Upper lobe of left lung (tissue), 6 donors: ENCODE measurements around the gene CNGA1. TPM values are rescaled to one million over a fixed set of nuclear protein-coding genes. Genes with fewer than 3 reads are reported as not detected.

ENCODE experiments used
- ATAC-seq, 2 donors: fragments of 200-7000 bp; cut with Tn5 transposase; one replicate each; pipeline ENCODE4 v1.9.1; 2022; ENCODE audit warnings: mild to moderate bottlenecking in 2 of 2, moderate library complexity in 2 of 2; ENCODE audit not compliant: low FRiP score in 2 of 2
- DNase-seq, 2 donors: peaks; one replicate each; pipeline ENCODE4 v3.0.0-alpha.2; 2019 to 2020
- H3K27ac ChIP-seq, 4 donors: fragments of 200-600 bp; sonication (generic); one replicate each; pipeline ENCODE4 v1.5.1; 2016 to 2019
- H3K27me3 ChIP-seq, 4 donors: fragments of 200-600 bp; sonication (generic); one replicate each; pipeline ENCODE4 v1.5.1; 2017 to 2019
- H3K36me3 ChIP-seq, 4 donors: fragments of 200-600 bp; sonication (generic); one replicate each; pipeline ENCODE4 v1.5.1; 2016 to 2019
- H3K4me1 ChIP-seq, 4 donors: fragments of 200-600 bp; sonication (generic); one replicate each; pipeline ENCODE4 v1.5.1; 2018 to 2019
- H3K4me3 ChIP-seq, 4 donors: fragments of 200-600 bp; sonication (generic); one replicate each; pipeline ENCODE4 v1.5.1; 2017 to 2019; ENCODE audit warnings: mild to moderate bottlenecking in 2 of 4, moderate library complexity in 1 of 4
- H3K9me3 ChIP-seq, 4 donors: fragments of 200-600 bp; sonication (generic); one replicate each; pipeline ENCODE4 v1.5.1; 2018 to 2019
- CTCF ChIP-seq, 6 experiments: fragments of 450-650 bp in 4 of 6; fragments of 200-600 bp in 2 of 6; sonication (generic) in 2 of 6; IDR thresholded peaks; one replicate each; pipeline ENCODE4 v1.5.1; 2016 to 2019; ENCODE audit warnings: antibody characterized with exemption in 6 of 6
- EP300 ChIP-seq, 4 donors: sonication (generic); formaldehyde crosslinking; IDR thresholded peaks; one replicate each; pipeline ENCODE4 v1.5.1; 2017; ENCODE audit warnings: antibody characterized with exemption in 4 of 4, control low read depth in 2 of 4
- POLR2A ChIP-seq, 4 donors: fragments of 450-650 bp; IDR thresholded peaks; one replicate each; pipeline ENCODE4 v1.5.1; 2016 to 2017; ENCODE audit warnings: antibody characterized with exemption in 4 of 4, mild to moderate bottlenecking in 2 of 4
- POLR2AphosphoS5 ChIP-seq, 2 donors: sonication (generic); formaldehyde crosslinking; IDR thresholded peaks; one replicate each; pipeline ENCODE4 v1.5.1; 2017; ENCODE audit warnings: antibody characterized with exemption in 2 of 2
- WGBS, 2 donors: methylation state at CpG; one replicate each; pipeline ENCODE4 v1.1.5; 2017 to 2018; 5-methylcytosine and 5-hydroxymethylcytosine counted together
- total RNA-seq, 6 donors: library from RNA; depleted of rRNA in 4 of 6; stranded (reverse); fragments of >200 nt in 4 of 6; gene quantifications; one replicate each; pipeline versions ENCODE4 v1.1.0 to v1.2.1, GENCODE V29; 2016 to 2021
- donor health status: DM: no; HTN: no; CAD: no; lungs with moderate emphysema.
- donor health status: DM: no; HTN: yes; CAD: no; lungs with severe emphysema.

CNGA1 gene
- total RNA-seq, 6 donors from 2014 or later: 0.20 to 0.91 (median 0.69) TPM; not detected in 3

- H3K4me3 ChIP-seq: no peak overlapping the region
- H3K27ac ChIP-seq: no peak overlapping the region
- TF ChIP-seq POLR2A (IDR thresholded peaks at IDR 0.05) (no peak), POLR2AphosphoS5 (IDR thresholded peaks at IDR 0.05) (no peak), EP300 (IDR thresholded peaks at IDR 0.05) (no peak), CTCF (IDR thresholded peaks at IDR 0.05) (no peak)
- no peaks in the 10 kb centered on the region for H3K4me1 ChIP-seq
- H3K27me3 ChIP-seq: no peaks in the 10 kb centered on the region
- DNase-seq (no peak), ATAC-seq (no peak)
- H3K9me3 ChIP-seq: no peaks in the 10 kb centered on the region
- H3K36me3 ChIP-seq: no peaks in the 10 kb centered on the region
- WGBS, 2 donors: 18 to 22% methylated on average over 2 of the region's 2 CpGs
These were observed 22.2 kb upstream of the CNGA1 start for GRCh38 chr4:48038666-48039065.

- H3K4me3 ChIP-seq: no peak overlapping the region
- no peaks in the 10 kb centered on the region for H3K9me3 ChIP-seq
- H3K36me3 ChIP-seq: no peaks in the 10 kb centered on the region
- H3K4me1 ChIP-seq: no peaks in the 10 kb centered on the region
- H3K27me3 ChIP-seq: no peaks in the 10 kb centered on the region
- DNase-seq (no peak), ATAC-seq (no peak)
- H3K27ac ChIP-seq: no peak overlapping the region
- TF ChIP-seq POLR2A (IDR thresholded peaks at IDR 0.05) (no peak), CTCF (IDR thresholded peaks at IDR 0.05) (no peak), EP300 (IDR thresholded peaks at IDR 0.05) (no peak), POLR2AphosphoS5 (IDR thresholded peaks at IDR 0.05) (no peak)
- 68 to 71% methylated on average over 2 of the region's 2 CpGs for WGBS, 2 donors
These were observed 20.6 kb upstream of the CNGA1 start for GRCh38 chr4:48037117-48037462.

GRCh38 chr4:48035952-48036351 is 19.5 kb upstream of the CNGA1 start:
- Histone ChIP-seq H3K27me3 (no peaks in the 10 kb centered on the region), H3K4me3 (no peak overlapping the region), H3K27ac (no peak overlapping the region), H3K36me3 (no peaks in the 10 kb centered on the region), H3K4me1 (no peaks in the 10 kb centered on the region), H3K9me3 (no peaks in the 10 kb centered on the region)
- no peak for TF ChIP-seq POLR2A (IDR thresholded peaks at IDR 0.05)
- no peak for TF ChIP-seq POLR2AphosphoS5 (IDR thresholded peaks at IDR 0.05)
- no peak for TF ChIP-seq CTCF (IDR thresholded peaks at IDR 0.05)
- no peak for TF ChIP-seq EP300 (IDR thresholded peaks at IDR 0.05)
- no peak for ATAC-seq
- 90 to 95% methylated on average over 3 of the region's 3 CpGs for WGBS, 2 donors
- no peak for DNase-seq

GRCh38 chr4:48033825-48034413 is 17.4 kb upstream of the CNGA1 start:
- H3K4me3 ChIP-seq: no peak overlapping the region
- ATAC-seq (peak in 1 of 2 donors; percentile 57), DNase-seq (no peak)
- 85 to 94% methylated on average over 1 of the region's 1 CpG for WGBS, 2 donors
- H3K27me3 ChIP-seq: no peaks in the 10 kb centered on the region
- peak in 4 of 6 experiments; percentile 32 to 56 (median 38) for TF ChIP-seq CTCF (IDR thresholded peaks at IDR 0.05)
- no peak for TF ChIP-seq POLR2A (IDR thresholded peaks at IDR 0.05)
- TF ChIP-seq EP300 (IDR thresholded peaks at IDR 0.05): no peak
- H3K27ac ChIP-seq: no peak overlapping the region
- H3K4me1 ChIP-seq: no peaks in the 10 kb centered on the region
- no peaks in the 10 kb centered on the region for H3K36me3 ChIP-seq
- no peaks in the 10 kb centered on the region for H3K9me3 ChIP-seq

DNA sequence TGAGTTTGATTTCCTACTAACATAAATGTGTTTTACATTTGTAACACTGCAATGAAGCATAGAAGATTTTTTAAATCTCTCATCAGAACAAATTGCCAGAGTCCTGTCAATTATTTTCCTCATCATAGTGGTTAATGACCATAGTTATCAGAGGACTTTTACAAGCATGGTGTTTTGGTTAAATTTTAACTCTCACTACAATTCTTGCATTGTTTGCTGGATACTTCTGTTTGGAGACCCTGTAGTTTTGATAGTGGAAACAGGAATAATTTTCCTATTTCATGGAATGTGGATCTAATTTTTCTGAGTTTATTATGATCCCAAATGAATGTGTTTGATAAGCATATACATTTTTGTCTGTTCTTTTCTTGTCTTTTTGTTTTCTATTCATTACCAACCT is 16.9 kb upstream of the CNGA1 start:
- Histone ChIP-seq H3K9me3 (no peaks in the 10 kb centered on the region), H3K4me1 (no peaks in the 10 kb centered on the region), H3K27me3 (no peaks in the 10 kb centered on the region), H3K27ac (no peak overlapping the region), H3K36me3 (no peaks in the 10 kb centered on the region), H3K4me3 (no peak overlapping the region)
- ATAC-seq (no peak), DNase-seq (no peak)
- no peak for TF ChIP-seq CTCF (IDR thresholded peaks at IDR 0.05)
- no peak for TF ChIP-seq EP300 (IDR thresholded peaks at IDR 0.05)
- TF ChIP-seq POLR2AphosphoS5 (IDR thresholded peaks at IDR 0.05): no peak
- TF ChIP-seq POLR2A (IDR thresholded peaks at IDR 0.05): no peak
